Tibial nerve (tissue), 4 donors: ENCODE data around the gene RELA. TPM values are rescaled to one million over a fixed set of nuclear protein-coding genes. Genes with fewer than 3 reads are reported as not detected.
"Not testable (repeated sequence)": the region's sequence is repeated elsewhere in the genome, so short reads cannot be mapped to it uniquely, and the experiment has no call there.

ENCODE experiments used
- DNase-seq, 2 donors: peaks; one replicate each; pipeline ENCODE4 v3.0.0-alpha.2; 2019; ENCODE audit warnings: low spot score in 2 of 2
- H3K27ac ChIP-seq, 4 donors: fragments of 200-600 bp; sonication (generic) in 3 of 4; one replicate each; pipeline ENCODE4 v1.5.1; 2017 to 2019; ENCODE audit warnings: mild to moderate bottlenecking in 1 of 4
- H3K27me3 ChIP-seq, 2 donors: fragments of 200-600 bp; sonication (generic) in 1 of 2; one replicate each; pipeline versions ENCODE4 v1.5.1 to v1.6.0; 2017 to 2019
- H3K36me3 ChIP-seq, 3 donors: fragments of 200-600 bp; sonication (generic); one replicate each; pipeline ENCODE4 v1.5.1; 2018 to 2019
- H3K4me1 ChIP-seq, 4 donors: fragments of 200-600 bp; sonication (generic) in 3 of 4; one replicate each; pipeline ENCODE4 v1.5.1; 2017 to 2019
- H3K4me3 ChIP-seq, 4 donors: fragments of 200-600 bp; sonication (generic) in 3 of 4; one replicate each; pipeline ENCODE4 v1.5.1; 2017 to 2019; ENCODE audit warnings: mild to moderate bottlenecking in 1 of 4, moderate library complexity in 1 of 4
- H3K9me3 ChIP-seq, 4 donors: fragments of 200-600 bp; sonication (generic) in 3 of 4; one replicate each; pipeline ENCODE4 v1.5.1; 2017 to 2019
- EP300 ChIP-seq, 2 donors: sonication (generic); formaldehyde crosslinking; IDR thresholded peaks; one replicate each; pipeline ENCODE4 v1.6.1; 2017; ENCODE audit warnings: antibody characterized with exemption in 2 of 2, mild to moderate bottlenecking in 1 of 2
- POLR2A ChIP-seq, 2 donors: fragments of 450-650 bp; IDR thresholded peaks; one replicate each; pipeline ENCODE4 v1.6.1; 2017; ENCODE audit warnings: antibody characterized with exemption in 2 of 2, mild to moderate bottlenecking in 2 of 2, moderate library complexity in 2 of 2
- WGBS, 2 donors: methylation state at CpG; one replicate each; pipeline ENCODE4 v1.1.5; 2018; 5-methylcytosine and 5-hydroxymethylcytosine counted together
- total RNA-seq, 4 donors: library from RNA; depleted of rRNA; stranded (reverse); fragments of >200 nt; gene quantifications; one replicate each; pipeline ENCODE4 v1.1.0, GENCODE V29; 2016
- TF ChIP-seq, protein P1 (sequence below), 5 experiments: fragments of 200-600 bp in 3 of 5; fragments of 450-650 bp in 2 of 5; sonication (generic) in 3 of 5; IDR thresholded peaks; one replicate each; pipeline ENCODE4 v1.5.1; 2016 to 2019; ENCODE audit warnings: antibody characterized with exemption in 5 of 5, mild to moderate bottlenecking in 3 of 5, moderate library complexity in 2 of 5

Gene RELA
- total RNA-seq, 4 donors from 2014 or later = 44.6 to 70.8 (median 51.7) TPM

DNA sequence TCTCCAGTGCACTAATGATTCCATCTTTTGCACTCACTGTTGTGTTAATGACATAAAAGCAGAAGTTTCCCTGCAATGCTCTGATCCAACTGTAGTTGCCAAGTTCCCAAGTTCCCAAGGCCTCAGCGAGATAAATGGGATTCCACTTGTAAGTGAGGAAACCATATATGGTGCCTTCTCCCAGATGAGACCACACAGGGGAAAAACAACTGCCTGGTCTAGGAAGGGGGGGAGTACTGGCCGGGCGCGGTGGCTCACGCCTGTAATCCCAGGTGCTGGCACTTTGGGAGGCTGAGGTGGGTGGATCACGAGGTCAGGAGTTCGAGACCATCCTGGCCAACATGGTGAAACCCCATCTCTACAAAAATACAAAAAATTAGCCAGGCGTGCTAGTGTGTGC lies 23.3 kb upstream of the RELA start:
- H3K27ac ChIP-seq = no peak overlapping the region
- no peak overlapping the region for H3K4me3 ChIP-seq
- H3K4me1 ChIP-seq = no peaks in the 10 kb centered on the region
- no peaks in the 10 kb centered on the region for H3K9me3 ChIP-seq
- H3K36me3 ChIP-seq = no peaks in the 10 kb centered on the region
- 80 to 83% methylated on average over 8 of the region's 8 CpGs for WGBS, 2 donors
- no peak for DNase-seq
- H3K27me3 ChIP-seq = no peaks in the 10 kb centered on the region
- no peak for TF ChIP-seq POLR2A (IDR thresholded peaks at IDR 0.05)
- TF ChIP-seq EP300 (IDR thresholded peaks at IDR 0.05) = no peak
- TF ChIP-seq, protein P1, sequence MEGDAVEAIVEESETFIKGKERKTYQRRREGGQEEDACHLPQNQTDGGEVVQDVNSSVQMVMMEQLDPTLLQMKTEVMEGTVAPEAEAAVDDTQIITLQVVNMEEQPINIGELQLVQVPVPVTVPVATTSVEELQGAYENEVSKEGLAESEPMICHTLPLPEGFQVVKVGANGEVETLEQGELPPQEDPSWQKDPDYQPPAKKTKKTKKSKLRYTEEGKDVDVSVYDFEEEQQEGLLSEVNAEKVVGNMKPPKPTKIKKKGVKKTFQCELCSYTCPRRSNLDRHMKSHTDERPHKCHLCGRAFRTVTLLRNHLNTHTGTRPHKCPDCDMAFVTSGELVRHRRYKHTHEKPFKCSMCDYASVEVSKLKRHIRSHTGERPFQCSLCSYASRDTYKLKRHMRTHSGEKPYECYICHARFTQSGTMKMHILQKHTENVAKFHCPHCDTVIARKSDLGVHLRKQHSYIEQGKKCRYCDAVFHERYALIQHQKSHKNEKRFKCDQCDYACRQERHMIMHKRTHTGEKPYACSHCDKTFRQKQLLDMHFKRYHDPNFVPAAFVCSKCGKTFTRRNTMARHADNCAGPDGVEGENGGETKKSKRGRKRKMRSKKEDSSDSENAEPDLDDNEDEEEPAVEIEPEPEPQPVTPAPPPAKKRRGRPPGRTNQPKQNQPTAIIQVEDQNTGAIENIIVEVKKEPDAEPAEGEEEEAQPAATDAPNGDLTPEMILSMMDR (IDR thresholded peaks at IDR 0.05) = no peak

DNA sequence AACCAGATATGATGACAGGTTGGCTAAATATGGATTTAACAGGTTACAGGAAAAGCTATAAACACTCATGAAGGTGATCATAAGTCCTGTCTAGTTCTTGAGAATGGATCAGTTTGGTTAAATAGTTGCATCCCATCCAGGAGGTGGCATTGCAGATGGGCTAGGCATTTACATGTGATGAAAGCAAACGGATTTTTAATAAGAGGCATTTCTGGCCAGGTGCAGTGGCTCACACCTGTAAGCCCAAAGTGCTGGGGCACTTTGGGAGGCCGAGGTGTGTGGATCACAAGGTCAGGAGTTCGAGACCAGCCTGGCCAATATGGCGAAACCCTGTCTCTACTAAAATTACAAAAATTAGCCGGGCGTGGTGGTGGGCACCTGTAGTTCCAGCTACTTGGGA lies 20.8 kb upstream of the RELA start:
- H3K9me3 ChIP-seq, H3K27ac ChIP-seq, DNase-seq, H3K36me3 ChIP-seq, H3K4me3 ChIP-seq, H3K27me3 ChIP-seq, H3K4me1 ChIP-seq: not testable (repeated sequence)
- 82 to 84% methylated on average over 6 of the region's 6 CpGs for WGBS, 2 donors

DNA sequence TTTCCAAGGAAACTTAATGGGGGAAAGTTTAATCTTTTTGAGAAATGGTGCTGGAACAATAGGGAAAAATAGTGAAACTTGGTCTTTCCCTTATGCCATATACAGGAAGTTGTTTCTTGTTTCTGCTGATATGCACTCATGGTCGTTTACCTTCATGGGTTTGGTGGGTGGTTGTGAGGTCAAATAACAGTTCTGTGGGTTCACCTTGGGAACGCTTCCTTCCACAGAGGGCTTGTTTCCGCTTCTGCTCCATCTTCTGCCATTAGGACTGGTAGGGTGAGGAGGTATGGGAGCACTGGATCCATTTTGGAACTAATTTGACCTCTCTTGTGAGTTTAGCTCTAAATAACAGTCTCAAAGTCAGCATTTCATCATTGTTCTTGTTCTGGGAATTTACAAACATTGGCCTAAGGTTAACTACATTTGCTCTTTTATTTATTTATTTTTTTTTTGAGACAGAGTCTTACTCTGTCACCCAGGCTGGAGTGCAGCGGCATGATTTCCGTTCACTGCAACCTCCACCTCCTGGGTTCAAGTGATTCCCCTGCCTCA lies 17.6 kb upstream of the RELA start:
- H3K27me3 ChIP-seq = no peaks in the 10 kb centered on the region
- 75 to 78% methylated on average over 5 of the region's 5 CpGs for WGBS, 2 donors
- no peak for DNase-seq
- no peaks in the 10 kb centered on the region for H3K4me1 ChIP-seq
- no peaks in the 10 kb centered on the region for H3K36me3 ChIP-seq
- H3K27ac ChIP-seq = no peak overlapping the region
- no peak overlapping the region for H3K4me3 ChIP-seq
- TF ChIP-seq POLR2A (IDR thresholded peaks at IDR 0.05) (no peak), EP300 (IDR thresholded peaks at IDR 0.05) (no peak)
- TF ChIP-seq, protein P1 (IDR thresholded peaks at IDR 0.05) = no peak
- H3K9me3 ChIP-seq = no peaks in the 10 kb centered on the region

DNA sequence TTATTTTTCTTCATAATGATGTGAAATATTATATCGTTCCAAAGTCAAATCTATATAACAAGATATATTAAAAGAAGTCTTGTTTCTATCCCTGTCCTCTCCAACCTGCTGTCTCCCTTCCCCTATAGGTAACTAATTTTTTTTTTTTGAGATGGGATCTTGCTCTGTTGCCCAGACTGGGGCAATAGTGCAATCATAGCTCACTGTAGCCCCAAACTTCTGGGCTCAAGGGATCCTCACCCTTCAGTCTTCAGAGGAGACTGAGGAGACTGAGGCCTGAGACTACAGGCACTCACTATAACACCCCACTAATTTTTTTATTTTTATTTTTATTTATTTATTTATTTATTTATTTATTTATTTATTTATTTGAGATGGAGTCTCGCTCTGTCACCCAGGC lies 10.3 kb upstream of the RELA start:
- TF ChIP-seq, protein P1 (IDR thresholded peaks at IDR 0.05) = no peak
- TF ChIP-seq EP300 (IDR thresholded peaks at IDR 0.05) (no peak), POLR2A (IDR thresholded peaks at IDR 0.05) (no peak)
- Histone ChIP-seq H3K36me3 (no peaks in the 10 kb centered on the region), H3K4me3 (no peak overlapping the region), H3K27ac (no peak overlapping the region), H3K27me3 (no peaks in the 10 kb centered on the region), H3K9me3 (no peaks in the 10 kb centered on the region), H3K4me1 (no peaks in the 10 kb centered on the region)
- WGBS, 2 donors = 90% methylated on average over 2 of the region's 2 CpGs
- no peak for DNase-seq

DNA sequence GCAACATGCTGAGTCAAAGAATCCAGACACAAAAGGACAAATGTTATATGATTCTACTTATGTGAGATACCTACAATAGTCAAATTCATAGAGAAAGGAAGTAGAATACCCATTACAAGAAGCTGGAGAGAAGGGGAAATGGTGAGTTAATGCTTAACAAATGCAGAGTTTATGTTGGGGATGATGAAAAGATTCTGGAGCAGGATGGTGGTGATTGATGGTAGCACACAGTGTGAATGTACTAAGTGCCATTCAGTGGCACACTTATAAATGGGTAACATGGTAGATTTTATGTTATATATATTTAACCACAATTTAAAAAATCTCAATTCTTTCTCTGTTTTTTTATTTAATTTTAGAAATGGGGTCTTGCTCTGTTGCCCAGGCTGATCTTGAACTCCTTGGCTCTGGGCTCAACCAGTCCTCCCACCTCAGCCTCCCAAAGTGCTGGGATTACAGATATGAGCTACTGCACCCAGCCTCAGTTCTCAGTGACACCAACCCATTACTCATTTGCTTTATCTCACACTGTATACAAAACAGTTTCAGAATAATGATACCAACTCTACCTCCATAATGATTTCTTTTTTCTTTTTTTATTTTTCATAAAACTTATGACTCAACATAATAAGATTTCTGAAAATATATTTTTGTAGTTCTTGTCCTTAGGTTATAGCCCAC lies 9.6 kb upstream of the RELA start:
- Histone ChIP-seq H3K4me1 (no peaks in the 10 kb centered on the region), H3K27me3 (no peaks in the 10 kb centered on the region), H3K27ac (no peak overlapping the region), H3K4me3 (no peak overlapping the region), H3K9me3 (no peaks in the 10 kb centered on the region), H3K36me3 (no peaks in the 10 kb centered on the region)
- no peak for DNase-seq
- TF ChIP-seq, protein P1 (IDR thresholded peaks at IDR 0.05) = no peak
- TF ChIP-seq EP300 (IDR thresholded peaks at IDR 0.05) (no peak), POLR2A (IDR thresholded peaks at IDR 0.05) (no peak)
